Glutamatergic neuron (in vitro differentiated cells): Measurements from ENCODE around the gene RFX1. TPM values are rescaled to one million over a fixed set of nuclear protein-coding genes. Genes with fewer than 3 reads are reported as not detected.

Experiments used
- DNase-seq: peaks from one replicate; pipeline ENCODE4 v3.0.0; 2022
- H3K27ac Mint-ChIP-seq: one replicate; pipeline ENCODE4 v1.8.0; 2020; ENCODE audit warnings: mild to moderate bottlenecking, mixed read lengths, inconsistent platforms; ENCODE audit not compliant: unreplicated experiment
- H3K27me3 Mint-ChIP-seq: one replicate; pipeline ENCODE4 v1.8.0; 2020; ENCODE audit warnings: mild to moderate bottlenecking, moderate library complexity, mixed read lengths, inconsistent platforms; ENCODE audit not compliant: unreplicated experiment
- H3K36me3 Mint-ChIP-seq: one replicate; pipeline ENCODE4 v1.8.0; 2020; ENCODE audit warnings: mild to moderate bottlenecking, mixed read lengths, inconsistent platforms; ENCODE audit not compliant: unreplicated experiment
- H3K4me1 Mint-ChIP-seq: one replicate; pipeline ENCODE4 v1.8.0; 2020; ENCODE audit warnings: mild to moderate bottlenecking, low read depth, mixed read lengths, inconsistent platforms; ENCODE audit not compliant: unreplicated experiment
- H3K4me3 Mint-ChIP-seq: one replicate; pipeline ENCODE4 v1.8.0; 2020; ENCODE audit warnings: mild to moderate bottlenecking, mixed read lengths, inconsistent platforms; ENCODE audit not compliant: unreplicated experiment
- H3K9me3 Mint-ChIP-seq: one replicate; pipeline ENCODE4 v1.8.0; 2020; ENCODE audit warnings: mild to moderate bottlenecking, moderate library complexity, mixed read lengths, inconsistent platforms; ENCODE audit not compliant: unreplicated experiment
- total RNA-seq: library from RNA; stranded (reverse); fragmentation: NEBNext Ultra II Directional; extraction: Animal tissue kit (Norgen Biotek cat#: 25700); gene quantifications from one replicate; pipeline ENCODE4 v1.2.1, GENCODE V29; 2021; ENCODE audit not compliant: unreplicated experiment
- TF ChIP-seq, protein P1 (sequence below): fragments of 200-600 bp; sonication (generic); IDR thresholded peaks from one replicate; pipeline ENCODE4 v1.5.0; 2021; ENCODE audit not compliant: partially characterized antibody, unreplicated experiment

The RFX1 gene
- total RNA-seq, 1 donor from 2014 or later = 9.4 TPM

DNA sequence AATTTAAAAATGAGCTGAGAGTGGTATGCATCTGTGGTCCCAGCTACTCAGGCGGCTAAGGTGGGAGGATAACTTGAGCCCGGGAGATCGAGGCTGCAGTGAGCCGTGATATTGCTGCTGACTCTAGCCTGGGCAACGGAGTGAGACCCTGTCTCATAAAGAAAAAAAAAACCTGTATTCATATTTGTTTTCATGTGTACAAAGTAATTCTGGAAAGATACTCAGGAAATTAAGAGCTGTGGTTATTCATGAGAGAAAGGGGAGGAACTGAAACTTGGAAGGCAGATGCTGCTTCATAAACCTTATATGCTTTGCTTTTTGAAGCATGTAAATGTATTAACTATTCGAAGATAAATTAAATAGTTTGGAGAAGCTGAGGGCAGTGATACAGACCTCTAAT is 13.0 kb upstream of the RFX1 start:
- no peak overlapping the region for H3K4me3 Mint-ChIP-seq

GRCh38 chr19:14015524-14016035 is 9.5 kb upstream of the RFX1 start:
- Mint-ChIP-seq H3K9me3 (peaks cover 1% of the 10 kb centered on the region), H3K27ac (no peak overlapping the region), H3K27me3 (no peaks in the 10 kb centered on the region), H3K4me3 (no peak overlapping the region), H3K4me1 (no peaks in the 10 kb centered on the region), H3K36me3 (no peaks in the 10 kb centered on the region)
- DNase-seq = no peak
- TF ChIP-seq, protein P1, sequence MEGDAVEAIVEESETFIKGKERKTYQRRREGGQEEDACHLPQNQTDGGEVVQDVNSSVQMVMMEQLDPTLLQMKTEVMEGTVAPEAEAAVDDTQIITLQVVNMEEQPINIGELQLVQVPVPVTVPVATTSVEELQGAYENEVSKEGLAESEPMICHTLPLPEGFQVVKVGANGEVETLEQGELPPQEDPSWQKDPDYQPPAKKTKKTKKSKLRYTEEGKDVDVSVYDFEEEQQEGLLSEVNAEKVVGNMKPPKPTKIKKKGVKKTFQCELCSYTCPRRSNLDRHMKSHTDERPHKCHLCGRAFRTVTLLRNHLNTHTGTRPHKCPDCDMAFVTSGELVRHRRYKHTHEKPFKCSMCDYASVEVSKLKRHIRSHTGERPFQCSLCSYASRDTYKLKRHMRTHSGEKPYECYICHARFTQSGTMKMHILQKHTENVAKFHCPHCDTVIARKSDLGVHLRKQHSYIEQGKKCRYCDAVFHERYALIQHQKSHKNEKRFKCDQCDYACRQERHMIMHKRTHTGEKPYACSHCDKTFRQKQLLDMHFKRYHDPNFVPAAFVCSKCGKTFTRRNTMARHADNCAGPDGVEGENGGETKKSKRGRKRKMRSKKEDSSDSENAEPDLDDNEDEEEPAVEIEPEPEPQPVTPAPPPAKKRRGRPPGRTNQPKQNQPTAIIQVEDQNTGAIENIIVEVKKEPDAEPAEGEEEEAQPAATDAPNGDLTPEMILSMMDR = no peak

More for the DNA sequence above, 13.0 kb upstream of the RFX1 start:
- Mint-ChIP-seq H3K27ac (no peak overlapping the region), H3K4me1 (no peaks in the 10 kb centered on the region), H3K27me3 (no peaks in the 10 kb centered on the region), H3K36me3 (no peaks in the 10 kb centered on the region), H3K9me3 (peaks cover 1% of the 10 kb centered on the region)
- TF ChIP-seq, protein P1 = no peak
- no peak for DNase-seq

GRCh38 chr19:14012378-14012915 is 6.3 kb upstream of the RFX1 start:
- H3K27ac Mint-ChIP-seq = no peak overlapping the region
- TF ChIP-seq, protein P1 = no peak
- peaks cover 3% of the 10 kb centered on the region for H3K27me3 Mint-ChIP-seq
- H3K36me3 Mint-ChIP-seq = no peaks in the 10 kb centered on the region
- no peak overlapping the region for H3K4me3 Mint-ChIP-seq
- H3K4me1 Mint-ChIP-seq = no peaks in the 10 kb centered on the region
- H3K9me3 Mint-ChIP-seq = peaks cover 2% of the 10 kb centered on the region
- no peak for DNase-seq

DNA sequence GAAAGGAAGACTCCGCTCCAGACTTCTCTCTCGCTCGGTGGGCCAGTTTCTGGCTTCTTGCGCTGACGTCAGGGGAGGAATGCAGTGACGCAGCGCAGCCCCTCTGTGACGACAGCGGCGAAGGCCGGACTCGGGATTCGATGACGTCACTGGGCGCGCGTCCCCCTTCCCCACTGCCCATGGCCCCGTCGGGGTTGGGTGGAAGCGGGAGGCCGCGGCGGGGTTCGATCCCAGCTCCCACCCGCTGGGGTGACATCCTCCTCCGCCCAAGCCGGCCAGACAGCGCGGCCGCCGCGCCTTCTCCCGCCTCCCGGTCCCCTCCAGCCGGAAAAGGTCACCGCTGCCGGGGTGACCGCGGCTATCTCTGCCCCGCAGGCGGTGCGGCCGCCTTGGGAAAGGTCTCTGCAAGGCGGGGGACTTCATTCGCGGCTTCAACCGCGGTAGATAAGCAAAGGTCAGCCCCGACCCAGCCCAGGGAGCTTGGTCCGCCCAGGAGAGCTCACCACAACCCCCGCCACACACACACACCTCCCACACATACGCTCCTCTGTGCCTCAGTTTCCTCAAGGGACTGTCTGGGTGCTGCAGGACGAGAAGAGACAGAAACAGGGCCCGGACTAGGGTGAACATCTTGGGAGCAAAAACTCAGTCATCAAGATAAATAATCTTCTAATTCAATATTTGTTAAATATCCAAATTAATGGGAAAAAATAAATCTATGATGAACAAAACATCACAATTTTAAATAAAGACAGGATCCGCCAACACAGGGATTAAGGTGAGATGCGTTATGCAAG is 844 bp upstream of the RFX1 start:
- no peaks in the 10 kb centered on the region for H3K4me1 Mint-ChIP-seq
- peak overlapping the region; percentile 99 for H3K27ac Mint-ChIP-seq
- no peaks in the 10 kb centered on the region for H3K36me3 Mint-ChIP-seq
- H3K9me3 Mint-ChIP-seq = peaks cover 11% of the 10 kb centered on the region
- peaks cover 12% of the 10 kb centered on the region for H3K27me3 Mint-ChIP-seq
- peak; percentile 93 for DNase-seq
- peak overlapping the region; percentile 93 for H3K4me3 Mint-ChIP-seq
- TF ChIP-seq, protein P1 = no peak

DNA sequence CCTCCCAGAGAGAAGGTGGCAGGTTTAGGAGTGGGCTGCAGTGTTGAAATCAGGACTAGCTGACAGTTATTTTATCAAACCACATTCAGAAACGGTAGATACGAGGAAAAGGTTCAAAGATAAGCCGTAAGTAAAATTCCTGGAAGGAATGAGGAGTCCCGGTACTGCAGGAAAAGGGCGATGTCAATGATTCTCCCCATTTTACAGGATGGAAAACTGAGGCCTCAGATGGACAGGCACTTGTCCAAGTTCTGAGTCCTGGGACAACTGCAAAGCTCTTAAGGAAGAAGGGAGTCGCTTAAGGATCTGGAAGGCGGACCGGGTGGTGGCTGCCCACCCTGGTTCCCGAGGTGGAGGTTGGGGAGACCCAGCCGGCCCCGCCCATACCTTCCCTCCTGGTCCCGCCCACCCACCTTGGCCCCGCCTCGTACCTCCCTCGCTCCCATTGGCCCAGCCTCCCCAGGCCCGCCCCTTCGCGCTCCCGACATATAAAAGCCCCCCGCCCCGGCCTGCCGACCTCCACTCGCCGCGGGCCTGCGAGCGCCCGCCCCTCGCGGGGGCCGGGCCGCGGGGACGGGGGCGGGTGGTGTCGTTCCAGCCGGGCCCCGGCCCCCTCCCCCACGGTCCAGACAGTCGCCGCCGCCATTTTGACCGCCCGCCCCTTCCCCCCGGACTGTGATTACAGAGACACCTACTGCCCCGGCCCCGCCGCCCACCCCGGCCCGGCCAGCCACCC is 603 bp downstream of the RFX1 start:
- Mint-ChIP-seq H3K4me1 (no peaks in the 10 kb centered on the region), H3K27ac (peak overlapping the region; percentile 66), H3K36me3 (no peaks in the 10 kb centered on the region), H3K27me3 (peaks cover 12% of the 10 kb centered on the region), H3K9me3 (peaks cover 11% of the 10 kb centered on the region), H3K4me3 (peak overlapping the region; percentile 69)
- peak; percentile 96 for DNase-seq
- TF ChIP-seq, protein P1 = no peak
